Measurements from ENCODE around the gene SIK1. TPM values are rescaled to one million over a fixed set of nuclear protein-coding genes. Genes with fewer than 3 reads are reported as not detected.
A peak's percentile ranks its signal among the peaks of the same experiment; 100 is the strongest.
"Not testable (repeated sequence)": the region's sequence is repeated elsewhere in the genome, so short reads cannot be mapped to it uniquely, and the experiment has no call there.

The SIK1 gene
- total RNA-seq, 2 donors from 2014 or later: 0.52 to 43.2 TPM

DNA sequence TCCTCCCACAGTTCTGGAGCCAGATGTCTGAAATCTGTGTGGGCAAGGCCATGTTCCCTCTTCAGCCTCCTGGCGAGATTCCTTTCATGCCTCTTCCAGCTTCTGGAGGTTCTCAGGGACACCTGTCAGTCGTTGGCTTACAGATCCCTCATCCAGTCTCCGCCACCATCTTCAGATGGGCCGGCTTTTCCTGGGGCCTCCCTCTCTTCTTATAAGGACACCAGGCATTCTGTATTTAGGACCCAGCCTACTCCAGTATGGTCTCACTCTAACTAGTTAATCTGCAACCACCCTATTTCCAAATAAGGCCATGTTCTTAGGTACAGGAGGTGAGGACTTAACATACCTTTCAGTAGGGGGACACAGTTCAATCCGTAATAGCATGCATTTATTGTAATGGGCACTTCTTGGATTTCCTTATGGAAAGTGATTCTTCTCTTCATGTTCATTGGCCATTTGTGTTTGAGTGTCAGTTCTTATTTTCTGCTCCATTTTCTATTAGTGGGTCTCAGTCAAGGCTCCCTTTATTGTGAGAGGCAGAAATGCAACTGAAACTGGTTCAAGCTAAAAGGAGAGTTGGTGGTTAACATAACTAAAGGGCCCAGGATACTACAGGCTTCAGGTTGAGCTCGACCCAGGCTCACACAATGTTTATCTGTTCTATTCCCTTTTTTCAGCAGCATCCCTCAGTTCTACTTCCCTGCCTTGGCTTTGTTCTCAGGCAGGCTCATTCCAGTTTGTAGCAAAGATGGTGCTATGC, 12.6 kb upstream of the SIK1 start:
- H3K4me3 ChIP-seq; H3K36me3 ChIP-seq (replicated peaks in 1 of 2; ENCODE audit: insufficient read depth in 1 of 2, low read depth in 2 of 2); H3K27me3 ChIP-seq; intact Hi-C loops (cut with DNase I); ATAC-seq; DNase-seq; H3K4me1 ChIP-seq; H3K9me3 ChIP-seq: not testable (repeated sequence)
- 86% methylated on average over 1 of the region's 6 CpGs; no CpG with 5 or more reads in 1 of the 2 donors for WGBS, 2 donors
- peak overlapping the region in 1 of 4 donors; percentile 25 for H3K27ac ChIP-seq

DNA sequence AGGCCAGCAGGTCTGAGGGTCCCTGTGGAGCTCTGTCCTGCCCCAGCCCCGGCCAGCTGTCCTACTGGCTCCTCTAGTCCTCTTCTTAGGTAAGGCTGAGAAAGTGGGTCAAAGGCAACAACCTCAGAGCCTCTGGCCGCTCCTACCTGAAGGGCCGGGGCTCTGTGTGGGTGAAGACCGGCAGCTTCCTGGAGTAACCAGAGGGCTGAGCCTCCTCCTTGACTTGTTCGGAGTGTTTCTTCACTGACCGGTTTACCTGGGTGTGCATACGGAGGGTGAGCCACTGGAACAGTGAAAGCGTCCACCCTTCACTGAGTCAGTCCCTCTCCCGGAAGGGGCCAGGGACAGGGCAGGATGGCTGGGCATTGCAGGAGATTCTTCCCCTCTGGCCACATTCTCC, 9.3 kb upstream of the SIK1 start:
- ATAC-seq; H3K4me1 ChIP-seq; H3K9me3 ChIP-seq; intact Hi-C loops (cut with DNase I); H3K4me3 ChIP-seq; H3K27ac ChIP-seq; DNase-seq; H3K36me3 ChIP-seq (replicated peaks in 1 of 2; ENCODE audit: insufficient read depth in 1 of 2, low read depth in 2 of 2); H3K27me3 ChIP-seq: not testable (repeated sequence)
- WGBS, 2 donors: no CpG with 5 or more reads among the region's 9 CpGs

DNA sequence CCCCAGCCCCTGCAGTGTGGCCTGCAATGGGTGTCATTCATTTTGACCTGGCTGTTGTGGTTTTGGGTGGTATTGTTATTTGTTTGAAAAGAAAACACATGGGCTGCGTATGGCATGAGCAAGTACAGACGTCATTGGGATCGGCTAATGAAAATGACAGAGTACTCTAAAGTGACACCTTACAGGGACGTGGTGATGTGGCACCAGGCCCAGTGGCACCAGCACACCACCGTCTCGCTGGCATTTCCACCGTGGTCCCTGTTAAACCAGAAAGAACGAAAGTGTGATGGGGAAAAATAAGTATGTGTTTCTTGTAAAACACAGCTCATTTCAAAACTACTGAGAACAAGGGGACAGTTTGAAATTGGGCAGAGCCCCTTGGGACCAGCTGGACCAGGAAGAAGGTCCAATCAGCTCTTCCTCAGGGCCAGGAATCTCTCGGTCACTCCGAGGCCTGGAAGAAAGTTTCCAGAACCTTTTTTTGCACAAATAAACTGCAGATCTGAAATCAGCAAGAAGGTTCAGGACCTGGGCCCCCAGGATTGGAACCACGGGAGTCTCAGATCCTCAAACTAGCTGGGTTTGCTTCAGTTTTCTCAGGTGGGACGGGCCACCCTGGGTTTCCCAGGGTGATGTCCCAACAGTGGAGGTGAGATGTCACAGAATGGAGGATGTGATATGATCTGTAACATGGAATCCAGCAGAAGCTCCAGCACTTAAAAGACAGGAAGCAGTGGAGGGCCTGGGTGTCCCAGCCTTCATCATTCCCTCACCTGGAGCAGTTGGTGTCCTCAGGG, 6.6 kb upstream of the SIK1 start:
- no CpG with 5 or more reads among the region's 12 CpGs for WGBS, 2 donors
- H3K27me3 ChIP-seq; H3K36me3 ChIP-seq (replicated peaks in 1 of 2; ENCODE audit: insufficient read depth in 1 of 2, low read depth in 2 of 2); intact Hi-C loops (cut with DNase I); H3K27ac ChIP-seq; DNase-seq; ATAC-seq; H3K4me3 ChIP-seq; H3K4me1 ChIP-seq; H3K9me3 ChIP-seq: not testable (repeated sequence)

DNA sequence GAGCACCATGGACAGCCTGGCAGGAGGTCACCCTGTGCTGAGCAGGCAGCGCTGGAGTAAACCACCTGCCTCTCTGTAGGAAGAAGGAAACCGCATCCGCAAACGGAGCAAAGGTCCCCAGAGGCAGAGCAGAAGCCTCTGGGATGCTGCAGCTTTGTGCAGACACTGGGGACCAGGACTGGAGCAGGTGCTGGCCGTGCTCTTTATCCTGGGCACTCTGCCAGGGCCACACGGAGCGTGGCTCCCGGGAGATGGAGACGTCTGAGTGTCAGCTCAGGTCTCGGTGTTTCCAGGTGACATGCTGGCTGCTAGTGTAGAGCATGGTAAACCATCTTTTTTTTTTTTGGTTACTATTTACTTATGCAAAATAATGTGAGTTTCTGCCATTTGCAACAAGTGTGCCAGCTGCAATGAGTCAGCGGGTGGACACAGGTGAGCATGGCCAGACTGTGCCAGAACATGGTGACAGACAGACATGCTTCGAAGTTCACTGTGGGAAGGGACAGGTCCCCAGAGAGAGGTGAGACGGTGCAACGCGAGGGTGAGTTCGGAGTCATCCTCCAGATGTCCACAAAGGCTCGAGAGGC, 4.0 kb upstream of the SIK1 start:
- H3K27ac ChIP-seq: peak overlapping the region in 1 of 4 donors; percentile 17
- H3K27me3 ChIP-seq; H3K36me3 ChIP-seq (replicated peaks in 1 of 2; ENCODE audit: insufficient read depth in 1 of 2, low read depth in 2 of 2); intact Hi-C loops (cut with DNase I); H3K4me1 ChIP-seq; H3K9me3 ChIP-seq; H3K4me3 ChIP-seq: not testable (repeated sequence)
- DNase-seq (peak in 1 of 4 donors; percentile 11), ATAC-seq (peak; percentile 62)
- WGBS, 2 donors: no CpG with 5 or more reads among the region's 17 CpGs

DNA sequence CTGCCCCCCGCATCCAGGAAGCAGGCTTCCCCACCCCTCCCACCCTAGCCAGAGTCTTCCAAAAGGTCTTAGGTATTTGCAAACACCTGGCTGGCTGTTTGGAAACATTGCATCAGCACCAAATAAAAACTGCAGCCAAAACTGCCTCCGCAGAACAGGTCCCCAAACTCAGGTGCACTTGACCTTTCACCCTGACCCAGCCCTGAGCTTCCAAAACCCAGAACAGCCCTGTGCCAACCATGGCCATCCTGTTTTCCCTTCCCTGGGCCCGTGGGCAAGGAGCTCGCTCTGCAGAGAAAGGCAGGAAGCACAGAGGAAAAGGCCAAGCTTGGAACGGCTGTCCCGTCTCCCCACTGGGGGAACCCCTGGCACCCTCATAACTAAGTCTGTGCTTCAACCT, 2.0 kb upstream of the SIK1 start:
- H3K27ac ChIP-seq; H3K4me3 ChIP-seq; intact Hi-C loops (cut with DNase I); ATAC-seq; H3K27me3 ChIP-seq; H3K9me3 ChIP-seq; H3K36me3 ChIP-seq (replicated peaks in 1 of 2; ENCODE audit: insufficient read depth in 1 of 2, low read depth in 2 of 2); H3K4me1 ChIP-seq; DNase-seq: not testable (repeated sequence)
- WGBS, 2 donors: no CpG with 5 or more reads among the region's 6 CpGs

DNA sequence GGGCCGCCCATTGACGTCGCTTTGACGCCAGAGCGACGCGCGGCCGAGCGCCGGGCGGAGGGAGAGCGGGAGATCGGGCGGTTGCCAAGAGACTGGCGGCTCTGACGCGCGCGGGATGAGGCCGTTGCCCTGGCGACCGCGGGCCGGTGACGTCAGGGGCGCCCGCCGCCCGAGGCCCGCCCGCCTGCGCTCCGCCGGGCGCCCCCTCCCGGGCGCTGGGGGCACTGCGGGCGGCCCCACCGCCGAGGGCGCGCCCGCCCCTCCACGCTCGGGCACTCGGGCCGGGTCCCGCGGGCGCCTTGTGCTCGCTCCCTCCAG, 270 bp upstream of the SIK1 start:
- intact Hi-C loops (cut with DNase I); H3K4me3 ChIP-seq; H3K4me1 ChIP-seq; H3K27ac ChIP-seq; DNase-seq; H3K9me3 ChIP-seq; H3K27me3 ChIP-seq; H3K36me3 ChIP-seq (replicated peaks in 1 of 2; ENCODE audit: insufficient read depth in 1 of 2, low read depth in 2 of 2): not testable (repeated sequence)
- WGBS, 2 donors: no CpG with 5 or more reads among the region's 53 CpGs
- peak; percentile 83 for ATAC-seq

DNA sequence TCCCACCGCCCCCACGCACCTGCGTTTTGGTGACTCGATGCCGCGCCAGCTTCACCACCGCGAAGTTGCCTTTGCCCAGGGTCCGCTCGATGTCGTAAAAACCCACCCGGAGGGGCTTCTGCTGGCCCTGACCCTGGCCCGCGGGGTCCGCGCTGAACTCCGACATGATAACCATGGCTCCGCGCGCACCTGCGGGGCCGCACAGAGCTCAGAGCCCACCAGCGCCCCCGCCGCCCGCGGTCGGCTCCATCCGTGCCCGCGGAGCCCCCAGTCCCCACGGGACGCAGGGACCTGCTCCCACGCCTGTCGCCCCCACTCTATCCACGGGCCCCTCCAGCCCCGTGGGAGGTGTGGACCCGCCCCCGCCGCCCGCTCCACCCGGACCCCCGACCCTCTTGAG, 927 bp downstream of the SIK1 start:
- no CpG with 5 or more reads among the region's 43 CpGs for WGBS, 2 donors
- H3K9me3 ChIP-seq; H3K36me3 ChIP-seq (replicated peaks in 1 of 2; ENCODE audit: insufficient read depth in 1 of 2, low read depth in 2 of 2); H3K27ac ChIP-seq; DNase-seq; H3K27me3 ChIP-seq; intact Hi-C loops (cut with DNase I); ATAC-seq; H3K4me1 ChIP-seq; H3K4me3 ChIP-seq: not testable (repeated sequence)

DNA sequence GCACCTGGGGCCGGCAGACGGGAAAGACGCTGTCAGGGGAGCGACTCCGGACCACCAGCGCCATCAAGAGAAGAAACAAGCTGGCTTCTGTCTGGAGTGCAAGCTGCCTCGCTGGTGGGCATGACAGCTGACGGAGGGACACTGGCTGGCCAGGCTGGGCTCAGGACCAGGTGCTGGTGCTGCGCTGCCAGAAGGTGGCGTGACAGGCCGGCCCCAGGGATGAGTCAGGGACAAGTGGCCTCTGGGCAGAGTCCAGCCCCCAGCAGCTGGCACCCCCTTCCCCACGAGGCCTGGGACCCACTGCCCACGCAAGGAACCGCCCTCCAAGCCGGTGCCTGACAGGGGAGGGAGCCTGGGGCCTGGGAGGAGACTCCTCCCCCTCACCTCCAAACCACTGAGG, 7.5 kb downstream of the SIK1 start:
- WGBS, 2 donors: no CpG with 5 or more reads among the region's 15 CpGs

DNA sequence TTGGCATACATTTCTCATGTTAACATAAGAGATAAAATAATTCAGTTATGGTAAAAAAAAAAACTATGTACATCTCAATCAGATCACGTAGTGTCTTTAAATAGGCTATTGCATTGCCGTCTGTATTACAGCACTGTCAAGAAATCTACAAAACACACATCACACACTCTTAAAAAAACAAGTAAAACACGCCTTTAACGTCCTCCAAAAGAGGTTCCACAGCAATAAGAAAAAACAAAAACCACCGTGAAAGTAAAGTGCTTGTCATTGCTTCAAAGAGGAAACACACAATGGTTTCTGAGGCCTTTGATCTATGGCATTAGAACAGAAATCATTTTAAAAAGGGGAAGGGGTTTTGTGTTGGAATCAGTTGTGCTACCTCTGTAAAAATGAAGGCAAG, 12.4 kb downstream of the SIK1 start:
- H3K36me3 ChIP-seq (replicated peaks in 1 of 2; ENCODE audit: insufficient read depth in 1 of 2, low read depth in 2 of 2); H3K9me3 ChIP-seq; DNase-seq; H3K4me3 ChIP-seq; intact Hi-C loops (cut with DNase I); H3K4me1 ChIP-seq; H3K27me3 ChIP-seq; H3K27ac ChIP-seq; ATAC-seq: not testable (repeated sequence)
- no CpG with 5 or more reads among the region's 5 CpGs for WGBS, 2 donors

More for the DNA sequence above, 7.5 kb downstream of the SIK1 start:
- intact Hi-C loops (cut with DNase I); H3K27me3 ChIP-seq; ATAC-seq; H3K4me3 ChIP-seq; H3K4me1 ChIP-seq; H3K36me3 ChIP-seq (replicated peaks in 1 of 2; ENCODE audit: insufficient read depth in 1 of 2, low read depth in 2 of 2); H3K27ac ChIP-seq; H3K9me3 ChIP-seq; DNase-seq: not testable (repeated sequence)

DNA sequence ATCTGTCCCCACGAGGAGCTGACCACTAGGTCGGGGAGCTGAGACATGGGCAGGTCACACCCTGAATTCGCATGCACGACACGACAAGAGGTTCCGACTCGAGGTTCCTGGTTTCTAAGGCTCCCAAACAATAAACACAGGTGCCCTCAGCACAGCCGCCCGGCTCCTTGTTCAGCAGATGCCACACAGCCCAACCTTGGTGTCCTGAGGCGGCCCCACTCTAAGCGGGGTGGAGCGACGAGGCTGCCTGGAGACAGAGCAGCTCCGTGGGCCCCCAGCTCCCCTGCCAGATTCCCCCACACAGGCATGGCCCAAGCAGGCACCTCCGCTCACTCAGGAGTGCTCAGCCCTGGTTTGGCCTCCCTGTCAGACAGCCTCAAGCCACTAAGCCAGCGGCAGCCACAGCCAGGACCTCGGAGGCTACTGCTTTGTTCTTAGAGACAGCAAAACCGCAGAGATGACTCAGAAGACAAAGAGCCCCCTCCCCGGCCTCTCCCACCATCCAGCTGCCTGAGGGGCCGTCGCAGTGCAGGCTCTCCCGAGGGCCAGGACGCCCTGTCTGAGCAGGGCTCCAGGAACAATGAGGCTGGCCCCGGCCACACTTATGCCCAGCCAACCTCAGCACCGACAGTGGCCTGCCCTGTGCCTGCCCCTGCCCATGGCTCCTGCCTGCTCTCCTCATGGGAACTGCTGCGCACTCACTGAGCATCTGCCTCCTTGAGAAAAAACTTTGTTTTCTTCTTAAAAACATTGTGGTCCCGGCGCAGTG, 14.7 kb downstream of the SIK1 start:
- ATAC-seq; H3K4me3 ChIP-seq; H3K36me3 ChIP-seq (replicated peaks in 1 of 2; ENCODE audit: insufficient read depth in 1 of 2, low read depth in 2 of 2); DNase-seq; H3K9me3 ChIP-seq; intact Hi-C loops (cut with DNase I); H3K4me1 ChIP-seq; H3K27me3 ChIP-seq; H3K27ac ChIP-seq: not testable (repeated sequence)
- no CpG with 5 or more reads among the region's 28 CpGs for WGBS, 2 donors

DNA sequence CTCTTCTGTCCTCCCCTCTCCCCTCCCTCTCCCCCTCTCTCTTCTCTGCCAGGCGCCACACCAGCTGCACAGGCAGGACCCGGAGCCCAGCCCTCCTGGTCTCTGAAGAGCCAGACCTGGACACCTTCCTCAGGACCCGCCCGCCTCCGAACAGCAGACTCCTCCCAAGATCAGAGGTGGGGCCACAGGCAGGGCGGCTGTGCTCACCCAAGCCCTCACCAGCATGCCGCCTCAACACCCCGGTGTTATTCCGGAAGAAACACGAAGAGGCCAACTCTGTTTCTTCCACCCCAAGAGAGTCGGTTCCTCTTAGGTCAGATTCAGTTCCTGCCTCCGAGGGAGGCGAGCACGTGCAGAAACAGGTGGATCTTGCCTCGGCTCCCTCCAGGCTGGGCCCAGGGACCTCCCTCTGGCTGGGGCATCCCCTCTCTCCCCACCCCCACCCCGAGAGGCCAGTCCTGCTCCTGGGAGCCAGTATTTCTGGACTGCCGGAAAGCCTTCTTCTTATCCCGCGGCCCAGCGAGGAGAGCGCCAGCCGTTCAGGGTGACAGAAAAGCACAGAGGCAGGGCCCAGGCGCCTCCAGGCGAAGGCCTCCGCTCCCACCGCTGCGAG, 16.4 kb downstream of the SIK1 start:
- ATAC-seq; intact Hi-C loops (cut with DNase I); H3K9me3 ChIP-seq; H3K4me1 ChIP-seq; DNase-seq; H3K36me3 ChIP-seq (replicated peaks in 1 of 2; ENCODE audit: insufficient read depth in 1 of 2, low read depth in 2 of 2); H3K27me3 ChIP-seq; H3K27ac ChIP-seq; H3K4me3 ChIP-seq: not testable (repeated sequence)
- WGBS, 2 donors: no CpG with 5 or more reads among the region's 27 CpGs
